HepG2 (cell line): ENCODE results near the gene CPT1B. TPM values are rescaled to one million over a fixed set of nuclear protein-coding genes. Genes with fewer than 3 reads are reported as not detected.

Experiments
- ARNT2 ChIP-seq: sonication (generic); formaldehyde crosslinking; IDR thresholded peaks from 2 replicates; pipeline ENCODE4 v1.8.0; 2022; ENCODE audit warnings: mild to moderate bottlenecking, low read depth, missing genetic modification reagents, moderate library complexity
- HNF4A ChIP-seq: sonication (generic); formaldehyde crosslinking; IDR thresholded peaks from 2 replicates; pipeline ENCODE4 v1.4.0; 2020; ENCODE audit warnings: missing genetic modification reagents
- HNRNPK ChIP-seq: fragments of 200-400 bp; formaldehyde crosslinking; IDR thresholded peaks from 2 replicates; pipeline ENCODE4 v1.6.1; 2018; ENCODE audit warnings: low read length, low read depth, moderate library complexity, mild to moderate bottlenecking; ENCODE audit not compliant: poor library complexity, severe bottlenecking
- HOXA3 ChIP-seq: sonication (generic); formaldehyde crosslinking; IDR thresholded peaks from 2 replicates; pipeline ENCODE4 v1.5.0; 2020; ENCODE audit warnings: missing genetic modification reagents
- MED13 ChIP-seq: sonication (generic); formaldehyde crosslinking; IDR thresholded peaks from 2 replicates; pipeline ENCODE4 v1.5.0; 2020; ENCODE audit warnings: missing genetic modification reagents
- NR2F6 ChIP-seq, 2 experiments: IDR thresholded peaks; 2 replicates each; pipeline ENCODE4 v1.6.1; 2016; ENCODE audit warnings: antibody characterized with exemption in 1 of 2, mild to moderate bottlenecking in 1 of 2
- PLRG1 ChIP-seq: fragments of 450-650 bp; conservative IDR thresholded peaks from 2 replicates; pipeline ENCODE4 v1.6.1; 2016
- PTBP1 ChIP-seq: fragments of 200-400 bp; formaldehyde crosslinking; IDR thresholded peaks from 2 replicates; pipeline ENCODE4 v1.6.1; 2018; ENCODE audit warnings: low read length, low read depth; ENCODE audit not compliant: poor library complexity, severe bottlenecking
- SP1 ChIP-seq, 2 experiments: fragments of 450-650 bp in 1 of 2; sonication (generic) in 1 of 2; formaldehyde crosslinking in 1 of 2; IDR thresholded peaks; 2 replicates each; pipeline versions ENCODE4 v1.4.0 to v1.6.1; 2016 to 2020; ENCODE audit warnings: missing genetic modification reagents in 1 of 2
- SRY ChIP-seq: sonication (generic); formaldehyde crosslinking; IDR thresholded peaks from 2 replicates; pipeline ENCODE4 v1.8.0; 2022; ENCODE audit warnings: mild to moderate bottlenecking, missing genetic modification reagents
- THYN1 ChIP-seq: sonication (generic); formaldehyde crosslinking; IDR thresholded peaks from 2 replicates; pipeline ENCODE4 v1.8.1; 2023; ENCODE audit warnings: low read depth, mild to moderate bottlenecking, moderate library complexity, missing genetic modification reagents, borderline replicate concordance
- ZNF143 ChIP-seq: sonication (generic); formaldehyde crosslinking; IDR thresholded peaks from 2 replicates; pipeline ENCODE4 v1.4.0; 2020; ENCODE audit warnings: missing genetic modification reagents
- ZNF34 ChIP-seq: sonication (generic); formaldehyde crosslinking; IDR thresholded peaks from 2 replicates; pipeline ENCODE4 v1.4.0; 2020; ENCODE audit warnings: mild to moderate bottlenecking, missing genetic modification reagents, borderline replicate concordance
- ZNF451 ChIP-seq: sonication (generic); formaldehyde crosslinking; IDR thresholded peaks from 2 replicates; pipeline ENCODE4 v1.5.0; 2020; ENCODE audit warnings: mild to moderate bottlenecking, missing genetic modification reagents
- ZNF557 ChIP-seq: sonication (generic); formaldehyde crosslinking; IDR thresholded peaks from 2 replicates; pipeline ENCODE4 v1.4.0; 2020; ENCODE audit warnings: missing genetic modification reagents
- ZNF713 ChIP-seq: sonication (generic); formaldehyde crosslinking; IDR thresholded peaks from 2 replicates; pipeline ENCODE4 v1.4.0; 2020; ENCODE audit warnings: mild to moderate bottlenecking, missing genetic modification reagents
- ZNF850 ChIP-seq: sonication (generic); formaldehyde crosslinking; conservative IDR thresholded peaks from 2 replicates; pipeline ENCODE4 v1.9.0; 2021; ENCODE audit warnings: mild to moderate bottlenecking, missing genetic modification reagents
- polyA plus RNA-seq, 8 experiments: library from polyadenylated mRNA; depleted of rRNA in 3 of 8; stranded (reverse) in 7 of 8; unstranded in 1 of 8; fragments of >200 nt; fragmentation: Illumina TruSeq in 4 of 8; extraction: Trizol in 4 of 8; gene quantifications; 2 replicates each; pipeline versions ENCODE4 v1.2.1 to v1.2.3, GENCODE V29; 2011 to 2016; ENCODE audit warnings: low read depth in 4 of 8, missing spikeins in 1 of 8, mixed read lengths in 1 of 8; ENCODE audit not compliant: insufficient read depth in 1 of 8
- total RNA-seq, 5 experiments: library from RNA; depleted of rRNA; stranded (reverse); fragments of >200 nt; fragmentation: Illumina TruSeq; extraction: Trizol; gene quantifications; 2 replicates each; pipeline ENCODE4 v1.2.3, GENCODE V29; 2016; ENCODE audit warnings: low read depth in 1 of 5
- TF ChIP-seq, protein P1 (sequence below): sonication (generic); formaldehyde crosslinking; IDR thresholded peaks from 2 replicates; pipeline ENCODE4 v1.9.0; 2021; ENCODE audit warnings: missing genetic modification reagents, borderline replicate concordance
- TF ChIP-seq, protein P2 (sequence below): sonication (generic); formaldehyde crosslinking; IDR thresholded peaks from 2 replicates; pipeline ENCODE4 v1.5.0; 2020; ENCODE audit warnings: missing genetic modification reagents
- TF ChIP-seq, protein P3 (sequence below): sonication (generic); formaldehyde crosslinking; conservative IDR thresholded peaks from 2 replicates; pipeline ENCODE4 v1.4.0; 2020; ENCODE audit warnings: missing genetic modification reagents
- TF ChIP-seq, protein P4 (sequence below): sonication (generic); formaldehyde crosslinking; IDR thresholded peaks from 2 replicates; pipeline ENCODE4 v1.5.1; 2020; ENCODE audit warnings: mild to moderate bottlenecking, missing genetic modification reagents

CPT1B gene
- total and polyA plus RNA-seq, 2 of the 13 experiments (the other 11 are each of a cell fraction or from before 2014, with no cell fraction given) = 9.2 to 19.5 TPM

DNA sequence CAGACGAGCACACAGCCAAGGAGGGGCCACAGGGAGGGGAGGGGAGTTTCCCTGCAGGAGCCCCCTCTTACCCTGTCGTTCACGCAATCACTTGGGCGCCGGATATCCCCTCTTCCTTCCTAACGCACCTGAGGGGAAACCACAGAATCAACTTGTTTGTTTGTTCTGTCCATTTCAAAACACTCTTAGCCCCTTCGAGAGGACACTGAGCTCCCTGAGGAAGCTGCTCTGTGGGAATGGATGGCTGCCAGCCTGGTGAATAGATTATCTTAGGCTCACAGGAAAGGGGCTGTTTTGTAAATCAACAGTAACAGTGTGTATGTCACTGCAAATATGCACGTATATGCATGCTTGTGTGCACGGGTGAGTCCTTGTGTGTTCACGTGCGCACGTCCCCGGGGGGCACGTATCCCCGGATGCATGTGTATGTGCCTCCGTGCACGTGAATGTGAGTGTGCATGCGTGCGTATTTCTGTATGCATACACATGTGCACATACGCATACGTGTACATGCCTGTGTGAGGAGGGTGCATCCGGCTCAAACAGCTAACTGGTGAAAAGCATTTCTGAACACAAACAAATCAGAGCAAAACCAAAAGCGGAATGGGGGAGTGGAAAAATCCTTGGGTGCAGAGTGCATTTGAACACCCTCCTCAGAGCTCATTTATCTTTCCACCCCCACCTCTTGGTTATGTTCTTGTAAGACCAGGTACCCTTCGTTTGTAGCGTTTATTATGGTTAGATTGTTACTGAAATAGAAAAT, 42.5 kb upstream of the CPT1B start (continued):
- TF ChIP-seq, protein P1, sequence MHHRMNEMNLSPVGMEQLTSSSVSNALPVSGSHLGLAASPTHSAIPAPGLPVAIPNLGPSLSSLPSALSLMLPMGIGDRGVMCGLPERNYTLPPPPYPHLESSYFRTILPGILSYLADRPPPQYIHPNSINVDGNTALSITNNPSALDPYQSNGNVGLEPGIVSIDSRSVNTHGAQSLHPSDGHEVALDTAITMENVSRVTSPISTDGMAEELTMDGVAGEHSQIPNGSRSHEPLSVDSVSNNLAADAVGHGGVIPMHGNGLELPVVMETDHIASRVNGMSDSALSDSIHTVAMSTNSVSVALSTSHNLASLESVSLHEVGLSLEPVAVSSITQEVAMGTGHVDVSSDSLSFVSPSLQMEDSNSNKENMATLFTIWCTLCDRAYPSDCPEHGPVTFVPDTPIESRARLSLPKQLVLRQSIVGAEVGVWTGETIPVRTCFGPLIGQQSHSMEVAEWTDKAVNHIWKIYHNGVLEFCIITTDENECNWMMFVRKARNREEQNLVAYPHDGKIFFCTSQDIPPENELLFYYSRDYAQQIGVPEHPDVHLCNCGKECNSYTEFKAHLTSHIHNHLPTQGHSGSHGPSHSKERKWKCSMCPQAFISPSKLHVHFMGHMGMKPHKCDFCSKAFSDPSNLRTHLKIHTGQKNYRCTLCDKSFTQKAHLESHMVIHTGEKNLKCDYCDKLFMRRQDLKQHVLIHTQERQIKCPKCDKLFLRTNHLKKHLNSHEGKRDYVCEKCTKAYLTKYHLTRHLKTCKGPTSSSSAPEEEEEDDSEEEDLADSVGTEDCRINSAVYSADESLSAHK (CRISPR knock-in tag) = no peak
- TF ChIP-seq ZNF451 (CRISPR knock-in tag) = no peak
- TF ChIP-seq PTBP1 = no peak
- no peak for TF ChIP-seq ZNF713 (CRISPR knock-in tag)
- 0 out of 2 replicates have a peak, but pooled peaks have one; percentile 17 for TF ChIP-seq SRY
- TF ChIP-seq, protein P2, sequence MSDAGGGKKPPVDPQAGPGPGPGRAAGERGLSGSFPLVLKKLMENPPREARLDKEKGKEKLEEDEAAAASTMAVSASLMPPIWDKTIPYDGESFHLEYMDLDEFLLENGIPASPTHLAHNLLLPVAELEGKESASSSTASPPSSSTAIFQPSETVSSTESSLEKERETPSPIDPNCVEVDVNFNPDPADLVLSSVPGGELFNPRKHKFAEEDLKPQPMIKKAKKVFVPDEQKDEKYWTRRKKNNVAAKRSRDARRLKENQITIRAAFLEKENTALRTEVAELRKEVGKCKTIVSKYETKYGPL (CRISPR knock-in tag) = no peak
- TF ChIP-seq SP1 (IDR thresholded peaks at IDR 0.05) = no peak
- TF ChIP-seq SP1 (CRISPR knock-in tag; IDR thresholded peaks at IDR 0.05) = no peak
- TF ChIP-seq, protein P3, sequence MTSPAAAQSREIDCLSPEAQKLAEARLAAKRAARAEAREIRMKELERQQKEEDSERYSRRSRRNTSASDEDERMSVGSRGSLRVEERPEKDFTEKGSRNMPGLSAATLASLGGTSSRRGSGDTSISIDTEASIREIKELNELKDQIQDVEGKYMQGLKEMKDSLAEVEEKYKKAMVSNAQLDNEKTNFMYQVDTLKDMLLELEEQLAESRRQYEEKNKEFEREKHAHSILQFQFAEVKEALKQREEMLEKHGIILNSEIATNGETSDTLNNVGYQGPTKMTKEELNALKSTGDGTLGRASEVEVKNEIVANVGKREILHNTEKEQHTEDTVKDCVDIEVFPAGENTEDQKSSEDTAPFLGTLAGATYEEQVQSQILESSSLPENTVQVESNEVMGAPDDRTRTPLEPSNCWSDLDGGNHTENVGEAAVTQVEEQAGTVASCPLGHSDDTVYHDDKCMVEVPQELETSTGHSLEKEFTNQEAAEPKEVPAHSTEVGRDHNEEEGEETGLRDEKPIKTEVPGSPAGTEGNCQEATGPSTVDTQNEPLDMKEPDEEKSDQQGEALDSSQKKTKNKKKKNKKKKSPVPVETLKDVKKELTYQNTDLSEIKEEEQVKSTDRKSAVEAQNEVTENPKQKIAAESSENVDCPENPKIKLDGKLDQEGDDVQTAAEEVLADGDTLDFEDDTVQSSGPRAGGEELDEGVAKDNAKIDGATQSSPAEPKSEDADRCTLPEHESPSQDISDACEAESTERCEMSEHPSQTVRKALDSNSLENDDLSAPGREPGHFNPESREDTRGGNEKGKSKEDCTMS (CRISPR knock-in tag) = no peak
- no peak for TF ChIP-seq THYN1 (CRISPR knock-in tag)
- no peak for TF ChIP-seq ZNF850 (CRISPR knock-in tag)
- no peak for TF ChIP-seq ARNT2 (CRISPR knock-in tag)
- TF ChIP-seq PLRG1 = no peak
- no peak for TF ChIP-seq ZNF34
- 0 out of 2 replicates have a peak, but pooled peaks have one; percentile 13 for TF ChIP-seq ZNF143 (CRISPR knock-in tag)
- TF ChIP-seq HOXA3 (CRISPR knock-in tag) = peak; percentile 18; the same call in 1 of the 2 replicates
- TF ChIP-seq NR2F6 (IDR thresholded peaks at IDR 0.05) = no peak
- no peak for TF ChIP-seq NR2F6 (CRISPR knock-in tag; IDR thresholded peaks at IDR 0.05)
- no peak for TF ChIP-seq ZNF557 (CRISPR knock-in tag)
- TF ChIP-seq HNRNPK = no peak
- TF ChIP-seq MED13 (CRISPR knock-in tag) = no peak
- TF ChIP-seq, protein P4, sequence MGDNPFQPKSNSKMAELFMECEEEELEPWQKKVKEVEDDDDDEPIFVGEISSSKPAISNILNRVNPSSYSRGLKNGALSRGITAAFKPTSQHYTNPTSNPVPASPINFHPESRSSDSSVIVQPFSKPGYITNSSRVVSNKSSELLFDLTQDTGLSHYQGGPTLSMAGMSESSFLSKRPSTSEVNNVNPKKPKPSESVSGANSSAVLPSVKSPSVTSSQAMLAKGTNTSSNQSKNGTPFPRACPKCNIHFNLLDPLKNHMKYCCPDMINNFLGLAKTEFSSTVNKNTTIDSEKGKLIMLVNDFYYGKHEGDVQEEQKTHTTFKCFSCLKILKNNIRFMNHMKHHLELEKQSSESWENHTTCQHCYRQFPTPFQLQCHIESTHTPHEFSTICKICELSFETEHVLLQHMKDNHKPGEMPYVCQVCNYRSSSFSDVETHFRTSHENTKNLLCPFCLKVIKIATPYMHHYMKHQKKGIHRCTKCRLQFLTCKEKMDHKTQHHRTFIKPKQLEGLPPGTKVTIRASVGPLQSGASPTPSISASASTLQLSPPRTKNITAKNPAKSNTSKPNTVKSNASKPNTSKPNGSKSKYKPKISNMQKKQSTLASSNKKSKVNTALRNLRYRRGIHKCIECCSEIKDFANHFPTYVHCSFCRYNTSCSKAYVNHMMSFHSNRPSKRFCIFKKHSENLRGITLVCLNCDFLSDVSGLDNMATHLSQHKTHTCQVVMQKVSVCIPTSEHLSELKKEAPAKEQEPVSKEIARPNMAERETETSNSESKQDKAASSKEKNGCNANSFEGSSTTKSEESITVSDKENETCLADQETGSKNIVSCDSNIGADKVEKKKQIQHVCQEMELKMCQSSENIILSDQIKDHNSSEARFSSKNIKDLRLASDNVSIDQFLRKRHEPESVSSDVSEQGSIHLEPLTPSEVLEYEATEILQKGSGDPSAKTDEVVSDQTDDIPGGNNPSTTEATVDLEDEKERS (CRISPR knock-in tag) = 0 out of 2 replicates have a peak, but pooled peaks have one; percentile 23
- no peak for TF ChIP-seq HNF4A (CRISPR knock-in tag)
